ENCODE measurements around the gene XPO1.
"Not testable (repeated sequence)": the region's sequence is repeated elsewhere in the genome, so short reads cannot be mapped to it uniquely, and the experiment has no call there.

XPO1 gene

GRCh38 chr2:61448229-61448628 is 89.9 kb downstream of the XPO1 start:
- H4K20me1 ChIP-seq (ENCODE audit: insufficient read depth): no peaks in the 10 kb centered on the region; the same call in 1 of the 2 replicates
- peaks cover 16% of the 10 kb centered on the region for H3K4me1 ChIP-seq (ENCODE audit: low read depth, poor library complexity, severe bottlenecking)
- no peak overlapping the region for H3K27ac ChIP-seq
- TF ChIP-seq CTCF (conservative IDR thresholded peaks at IDR 0.05; ENCODE audit: low read depth, low read length): no peak
- H3K27me3 ChIP-seq (ENCODE audit: insufficient read depth, low read depth): no peaks in the 10 kb centered on the region
- H3K79me2 ChIP-seq (ENCODE audit: insufficient read depth, low read depth): peaks cover 90% of the 10 kb centered on the region
- no peaks in the 10 kb centered on the region for H3K36me3 ChIP-seq (ENCODE audit: insufficient read depth)
- no peak overlapping the region for H3K9ac ChIP-seq
- H3K4me2 ChIP-seq: no peak overlapping the region
- H3K4me3 ChIP-seq (IDR thresholded peaks at IDR 0.05; ENCODE audit: insufficient read depth, low read depth, low read length): no peak overlapping the region
- no peak overlapping the region for H2AFZ ChIP-seq (ENCODE audit: low read depth)

GRCh38 chr2:61446971-61447370 is 91.2 kb downstream of the XPO1 start:
- H4K20me1 ChIP-seq (ENCODE audit: insufficient read depth); H3K36me3 ChIP-seq (ENCODE audit: insufficient read depth); H3K4me3 ChIP-seq (IDR thresholded peaks at IDR 0.05; ENCODE audit: insufficient read depth, low read depth, low read length); H3K27me3 ChIP-seq (ENCODE audit: insufficient read depth, low read depth); H3K27ac ChIP-seq; H3K4me2 ChIP-seq; H3K9ac ChIP-seq; H2AFZ ChIP-seq (ENCODE audit: low read depth): not testable (repeated sequence)
- Histone ChIP-seq H3K4me1 (ENCODE audit: low read depth, poor library complexity, severe bottlenecking) (peaks cover 16% of the 10 kb centered on the region), H3K79me2 (ENCODE audit: insufficient read depth, low read depth) (peaks cover 94% of the 10 kb centered on the region)

- TF ChIP-seq CTCF (conservative IDR thresholded peaks at IDR 0.05; ENCODE audit: low read depth, low read length): no peak
- H3K4me2 ChIP-seq: no peak overlapping the region
- H3K4me3 ChIP-seq (IDR thresholded peaks at IDR 0.05; ENCODE audit: insufficient read depth, low read depth, low read length): no peak overlapping the region
- peaks cover 16% of the 10 kb centered on the region for H4K20me1 ChIP-seq (ENCODE audit: insufficient read depth)
- no peak overlapping the region for H2AFZ ChIP-seq (ENCODE audit: low read depth)
- H3K27ac ChIP-seq: no peak overlapping the region
- H3K9ac ChIP-seq: no peak overlapping the region
- no peaks in the 10 kb centered on the region for H3K27me3 ChIP-seq (ENCODE audit: insufficient read depth, low read depth)
- H3K4me1 ChIP-seq (ENCODE audit: low read depth, poor library complexity, severe bottlenecking): peaks cover 25% of the 10 kb centered on the region
- H3K79me2 ChIP-seq (ENCODE audit: insufficient read depth, low read depth): peaks cover 96% of the 10 kb centered on the region
- H3K36me3 ChIP-seq (ENCODE audit: insufficient read depth): no peaks in the 10 kb centered on the region
Observed at GRCh38 chr2:61443342-61444041, 94.7 kb downstream of the XPO1 start.

GRCh38 chr2:61439241-61440002 is 98.7 kb downstream of the XPO1 start:
- Histone ChIP-seq H3K79me2 (ENCODE audit: insufficient read depth, low read depth) (peaks cover 100% of the 10 kb centered on the region), H3K27ac (no peak overlapping the region), H3K4me3 (IDR thresholded peaks at IDR 0.05; ENCODE audit: insufficient read depth, low read depth, low read length) (no peak overlapping the region), H4K20me1 (ENCODE audit: insufficient read depth) (peaks cover 34% of the 10 kb centered on the region), H3K9ac (no peak overlapping the region), H3K4me2 (no peak overlapping the region), H3K4me1 (ENCODE audit: low read depth, poor library complexity, severe bottlenecking) (peaks cover 48% of the 10 kb centered on the region), H2AFZ (ENCODE audit: low read depth) (no peak overlapping the region), H3K36me3 (ENCODE audit: insufficient read depth) (no peaks in the 10 kb centered on the region), H3K27me3 (ENCODE audit: insufficient read depth, low read depth) (no peaks in the 10 kb centered on the region)
- TF ChIP-seq CTCF (conservative IDR thresholded peaks at IDR 0.05; ENCODE audit: low read depth, low read length): no peak

- Histone ChIP-seq H3K4me2 (no peak overlapping the region), H3K9ac (no peak overlapping the region), H3K4me1 (ENCODE audit: low read depth, poor library complexity, severe bottlenecking) (peaks cover 49% of the 10 kb centered on the region), H4K20me1 (ENCODE audit: insufficient read depth) (peaks cover 40% of the 10 kb centered on the region), H3K27me3 (ENCODE audit: insufficient read depth, low read depth) (no peaks in the 10 kb centered on the region), H2AFZ (ENCODE audit: low read depth) (no peak overlapping the region), H3K4me3 (IDR thresholded peaks at IDR 0.05; ENCODE audit: insufficient read depth, low read depth, low read length) (no peak overlapping the region), H3K36me3 (ENCODE audit: insufficient read depth) (no peaks in the 10 kb centered on the region), H3K27ac (no peak overlapping the region), H3K79me2 (ENCODE audit: insufficient read depth, low read depth) (peaks cover 100% of the 10 kb centered on the region)
- TF ChIP-seq CTCF (conservative IDR thresholded peaks at IDR 0.05; ENCODE audit: low read depth, low read length): no peak
Observed at GRCh38 chr2:61438670-61439069, 99.5 kb downstream of the XPO1 start.

Data from KMS-11 (cell line).